WTC11 (cell line): ENCODE results near the gene TMTC1.

Source experiments
- FOXK1 ChIP-seq: sonication (generic); formaldehyde crosslinking; IDR thresholded peaks from 2 replicates; pipeline ENCODE4 v1.8.0; 2022; ENCODE audit warnings: mild to moderate bottlenecking, moderate library complexity, missing genetic modification reagents
- JUN ChIP-seq: sonication (generic); formaldehyde crosslinking; IDR thresholded peaks from 2 replicates; pipeline ENCODE4 v1.8.0; 2023; ENCODE audit warnings: mild to moderate bottlenecking, missing genetic modification reagents
- MXD4 ChIP-seq: fragments of 250-450 bp; sonication (Bioruptor Pico); IDR thresholded peaks from 2 replicates; pipeline ENCODE4 v1.8.0; 2021; ENCODE audit warnings: mild to moderate bottlenecking, moderate library complexity, borderline replicate concordance
- NR2C2 ChIP-seq: sonication (generic); formaldehyde crosslinking; IDR thresholded peaks from 2 replicates; pipeline ENCODE4 v1.8.0; 2022; ENCODE audit warnings: mild to moderate bottlenecking, missing genetic modification reagents
- TEAD1 ChIP-seq: sonication (generic); formaldehyde crosslinking; IDR thresholded peaks from 2 replicates; pipeline ENCODE4 v1.8.0; 2022; ENCODE audit warnings: mild to moderate bottlenecking, missing genetic modification reagents
- TF ChIP-seq, protein P1 (sequence below): fragments of 200-600 bp; IDR thresholded peaks from 2 replicates; pipeline ENCODE4 v1.8.0; 2022; ENCODE audit warnings: antibody characterized with exemption
- TF ChIP-seq, protein P2 (sequence below): sonication (generic); formaldehyde crosslinking; IDR thresholded peaks from 2 replicates; pipeline ENCODE4 v1.8.1; 2023; ENCODE audit warnings: mild to moderate bottlenecking, moderate library complexity, missing genetic modification reagents
- TF ChIP-seq, protein P3 (sequence below): sonication (generic); formaldehyde crosslinking; IDR thresholded peaks from 2 replicates; pipeline ENCODE4 v1.8.1; 2023; ENCODE audit warnings: mild to moderate bottlenecking, missing genetic modification reagents, moderate library complexity
- TF ChIP-seq, protein P4 (sequence below): sonication (generic); formaldehyde crosslinking; IDR thresholded peaks from 2 replicates; pipeline ENCODE4 v1.8.0; 2023; ENCODE audit warnings: missing genetic modification reagents
- TF ChIP-seq, protein P5 (sequence below): sonication (generic); formaldehyde crosslinking; IDR thresholded peaks from 2 replicates; pipeline ENCODE4 v1.8.0; 2022; ENCODE audit warnings: mild to moderate bottlenecking, missing genetic modification reagents
- TF ChIP-seq, protein P6 (sequence below): sonication (generic); formaldehyde crosslinking; IDR thresholded peaks from 2 replicates; pipeline ENCODE4 v1.8.1; 2023; ENCODE audit warnings: mild to moderate bottlenecking, missing genetic modification reagents, moderate library complexity
- TF ChIP-seq, protein P7 (sequence below): sonication (generic); formaldehyde crosslinking; IDR thresholded peaks from 2 replicates; pipeline ENCODE4 v1.8.0; 2022; ENCODE audit warnings: mild to moderate bottlenecking, missing genetic modification reagents
- TF ChIP-seq, protein P8 (sequence below): fragments of 250-450 bp; sonication (Bioruptor Pico); IDR thresholded peaks from 2 replicates; pipeline ENCODE4 v1.9.0; 2021; ENCODE audit warnings: mild to moderate bottlenecking

DNA sequence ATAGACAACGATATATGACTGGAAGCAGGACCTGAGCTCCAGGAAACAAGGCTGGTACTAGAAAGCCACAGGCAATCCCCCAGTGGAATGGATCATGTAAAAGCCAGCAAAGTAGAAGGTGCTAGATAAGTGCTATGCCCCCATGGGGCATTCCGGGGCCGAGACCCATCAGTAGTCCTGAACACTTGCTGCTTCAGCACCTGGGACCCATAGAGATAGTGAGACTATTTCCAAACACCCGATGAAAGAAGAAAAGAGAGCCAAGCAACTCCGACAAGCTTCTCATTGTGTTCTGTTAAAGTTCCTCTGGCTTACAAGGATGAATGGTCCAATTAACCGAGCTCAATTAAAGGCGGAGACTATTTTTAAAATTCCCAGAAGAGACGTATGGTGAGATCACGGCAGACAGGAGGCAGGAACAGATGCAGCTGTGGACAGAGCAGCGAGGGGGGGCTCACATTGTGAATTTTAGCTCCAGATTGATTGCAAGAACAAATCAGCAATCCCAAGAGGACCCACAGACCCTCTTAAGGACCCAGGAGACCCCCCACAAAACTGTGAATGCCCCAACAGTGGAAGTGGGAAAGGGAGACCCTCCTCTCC is 143.7 kb downstream of the TMTC1 start:
- TF ChIP-seq, protein P1, sequence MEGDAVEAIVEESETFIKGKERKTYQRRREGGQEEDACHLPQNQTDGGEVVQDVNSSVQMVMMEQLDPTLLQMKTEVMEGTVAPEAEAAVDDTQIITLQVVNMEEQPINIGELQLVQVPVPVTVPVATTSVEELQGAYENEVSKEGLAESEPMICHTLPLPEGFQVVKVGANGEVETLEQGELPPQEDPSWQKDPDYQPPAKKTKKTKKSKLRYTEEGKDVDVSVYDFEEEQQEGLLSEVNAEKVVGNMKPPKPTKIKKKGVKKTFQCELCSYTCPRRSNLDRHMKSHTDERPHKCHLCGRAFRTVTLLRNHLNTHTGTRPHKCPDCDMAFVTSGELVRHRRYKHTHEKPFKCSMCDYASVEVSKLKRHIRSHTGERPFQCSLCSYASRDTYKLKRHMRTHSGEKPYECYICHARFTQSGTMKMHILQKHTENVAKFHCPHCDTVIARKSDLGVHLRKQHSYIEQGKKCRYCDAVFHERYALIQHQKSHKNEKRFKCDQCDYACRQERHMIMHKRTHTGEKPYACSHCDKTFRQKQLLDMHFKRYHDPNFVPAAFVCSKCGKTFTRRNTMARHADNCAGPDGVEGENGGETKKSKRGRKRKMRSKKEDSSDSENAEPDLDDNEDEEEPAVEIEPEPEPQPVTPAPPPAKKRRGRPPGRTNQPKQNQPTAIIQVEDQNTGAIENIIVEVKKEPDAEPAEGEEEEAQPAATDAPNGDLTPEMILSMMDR, result no peak
- TF ChIP-seq NR2C2 (no peak), FOXK1 (no peak), TEAD1 (CRISPR knock-in tag) (no peak), MXD4 (no peak), JUN (CRISPR knock-in tag) (no peak)
- TF ChIP-seq, protein P2, sequence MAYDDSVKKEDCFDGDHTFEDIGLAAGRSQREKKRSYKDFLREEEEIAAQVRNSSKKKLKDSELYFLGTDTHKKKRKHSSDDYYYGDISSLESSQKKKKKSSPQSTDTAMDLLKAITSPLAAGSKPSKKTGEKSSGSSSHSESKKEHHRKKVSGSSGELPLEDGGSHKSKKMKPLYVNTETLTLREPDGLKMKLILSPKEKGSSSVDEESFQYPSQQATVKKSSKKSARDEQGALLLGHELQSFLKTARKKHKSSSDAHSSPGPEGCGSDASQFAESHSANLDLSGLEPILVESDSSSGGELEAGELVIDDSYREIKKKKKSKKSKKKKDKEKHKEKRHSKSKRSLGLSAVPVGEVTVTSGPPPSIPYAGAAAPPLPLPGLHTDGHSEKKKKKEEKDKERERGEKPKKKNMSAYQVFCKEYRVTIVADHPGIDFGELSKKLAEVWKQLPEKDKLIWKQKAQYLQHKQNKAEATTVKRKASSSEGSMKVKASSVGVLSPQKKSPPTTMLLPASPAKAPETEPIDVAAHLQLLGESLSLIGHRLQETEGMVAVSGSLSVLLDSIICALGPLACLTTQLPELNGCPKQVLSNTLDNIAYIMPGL, result no peak
- TF ChIP-seq, protein P3, sequence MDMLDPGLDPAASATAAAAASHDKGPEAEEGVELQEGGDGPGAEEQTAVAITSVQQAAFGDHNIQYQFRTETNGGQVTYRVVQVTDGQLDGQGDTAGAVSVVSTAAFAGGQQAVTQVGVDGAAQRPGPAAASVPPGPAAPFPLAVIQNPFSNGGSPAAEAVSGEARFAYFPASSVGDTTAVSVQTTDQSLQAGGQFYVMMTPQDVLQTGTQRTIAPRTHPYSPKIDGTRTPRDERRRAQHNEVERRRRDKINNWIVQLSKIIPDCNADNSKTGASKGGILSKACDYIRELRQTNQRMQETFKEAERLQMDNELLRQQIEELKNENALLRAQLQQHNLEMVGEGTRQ, result no peak
- TF ChIP-seq, protein P4, sequence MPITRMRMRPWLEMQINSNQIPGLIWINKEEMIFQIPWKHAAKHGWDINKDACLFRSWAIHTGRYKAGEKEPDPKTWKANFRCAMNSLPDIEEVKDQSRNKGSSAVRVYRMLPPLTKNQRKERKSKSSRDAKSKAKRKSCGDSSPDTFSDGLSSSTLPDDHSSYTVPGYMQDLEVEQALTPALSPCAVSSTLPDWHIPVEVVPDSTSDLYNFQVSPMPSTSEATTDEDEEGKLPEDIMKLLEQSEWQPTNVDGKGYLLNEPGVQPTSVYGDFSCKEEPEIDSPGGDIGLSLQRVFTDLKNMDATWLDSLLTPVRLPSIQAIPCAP (CRISPR knock-in tag), result no peak
- TF ChIP-seq, protein P5, sequence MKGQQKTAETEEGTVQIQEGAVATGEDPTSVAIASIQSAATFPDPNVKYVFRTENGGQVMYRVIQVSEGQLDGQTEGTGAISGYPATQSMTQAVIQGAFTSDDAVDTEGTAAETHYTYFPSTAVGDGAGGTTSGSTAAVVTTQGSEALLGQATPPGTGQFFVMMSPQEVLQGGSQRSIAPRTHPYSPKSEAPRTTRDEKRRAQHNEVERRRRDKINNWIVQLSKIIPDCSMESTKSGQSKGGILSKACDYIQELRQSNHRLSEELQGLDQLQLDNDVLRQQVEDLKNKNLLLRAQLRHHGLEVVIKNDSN (CRISPR knock-in tag), result no peak
- TF ChIP-seq, protein P6, sequence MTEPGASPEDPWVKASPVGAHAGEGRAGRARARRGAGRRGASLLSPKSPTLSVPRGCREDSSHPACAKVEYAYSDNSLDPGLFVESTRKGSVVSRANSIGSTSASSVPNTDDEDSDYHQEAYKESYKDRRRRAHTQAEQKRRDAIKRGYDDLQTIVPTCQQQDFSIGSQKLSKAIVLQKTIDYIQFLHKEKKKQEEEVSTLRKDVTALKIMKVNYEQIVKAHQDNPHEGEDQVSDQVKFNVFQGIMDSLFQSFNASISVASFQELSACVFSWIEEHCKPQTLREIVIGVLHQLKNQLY (CRISPR knock-in tag), result no peak
- TF ChIP-seq, protein P7, sequence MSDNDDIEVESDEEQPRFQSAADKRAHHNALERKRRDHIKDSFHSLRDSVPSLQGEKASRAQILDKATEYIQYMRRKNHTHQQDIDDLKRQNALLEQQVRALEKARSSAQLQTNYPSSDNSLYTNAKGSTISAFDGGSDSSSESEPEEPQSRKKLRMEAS (CRISPR knock-in tag), result no peak
- TF ChIP-seq, protein P8, sequence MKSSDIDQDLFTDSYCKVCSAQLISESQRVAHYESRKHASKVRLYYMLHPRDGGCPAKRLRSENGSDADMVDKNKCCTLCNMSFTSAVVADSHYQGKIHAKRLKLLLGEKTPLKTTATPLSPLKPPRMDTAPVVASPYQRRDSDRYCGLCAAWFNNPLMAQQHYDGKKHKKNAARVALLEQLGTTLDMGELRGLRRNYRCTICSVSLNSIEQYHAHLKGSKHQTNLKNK (CRISPR knock-in tag), result no peak
